ENCODE data around the gene GJA4. TPM values are rescaled to one million over a fixed set of nuclear protein-coding genes. Genes with fewer than 3 reads are reported as not detected.

Gene GJA4
- total RNA-seq, 1 experiment from 2014 or later = not detected

DNA sequence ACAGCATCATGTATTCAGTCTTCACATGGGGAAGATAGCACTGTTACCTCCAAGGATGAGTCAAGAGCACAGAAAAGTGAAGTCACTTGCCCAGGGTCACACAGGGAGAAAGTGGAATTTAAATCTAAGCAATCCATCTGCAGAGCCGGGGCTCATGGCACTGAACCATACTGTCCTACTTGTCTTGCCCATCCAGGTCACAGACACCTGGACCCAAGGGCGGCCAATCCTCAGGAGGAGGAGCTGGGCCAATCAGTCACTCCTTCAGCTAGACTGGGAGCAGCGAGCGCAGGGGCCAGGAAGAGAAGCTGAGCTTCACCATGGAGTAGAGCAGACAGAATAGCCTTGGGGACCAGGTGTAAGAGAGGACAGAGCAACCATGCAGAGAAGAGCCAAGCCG, 47.1 kb upstream of the GJA4 start:
- BruUV-seq (replicated peaks) = no TSS peak
- POLR2A ChIA-PET (ENCODE audit: low non-redundant PET) = interaction anchor here (0.6 kb wide), 1 partner anchor 9 kb away, joined by 4 read pairs; no protein-coding TSS in a partner anchor
- H3K9me3 ChIP-seq (ENCODE audit: low read depth, low read length, poor library complexity, severe bottlenecking) = no peaks in the 10 kb centered on the region
- no peak overlapping the region for H3K27ac ChIP-seq (ENCODE audit: low read depth, low read length, poor library complexity, severe bottlenecking)
- no peak for TF ChIP-seq EZH2 (IDR thresholded peaks at IDR 0.05; ENCODE audit: borderline replicate concordance, low read depth, low read length, poor library complexity, severe bottlenecking)
- TF ChIP-seq, protein P1, sequence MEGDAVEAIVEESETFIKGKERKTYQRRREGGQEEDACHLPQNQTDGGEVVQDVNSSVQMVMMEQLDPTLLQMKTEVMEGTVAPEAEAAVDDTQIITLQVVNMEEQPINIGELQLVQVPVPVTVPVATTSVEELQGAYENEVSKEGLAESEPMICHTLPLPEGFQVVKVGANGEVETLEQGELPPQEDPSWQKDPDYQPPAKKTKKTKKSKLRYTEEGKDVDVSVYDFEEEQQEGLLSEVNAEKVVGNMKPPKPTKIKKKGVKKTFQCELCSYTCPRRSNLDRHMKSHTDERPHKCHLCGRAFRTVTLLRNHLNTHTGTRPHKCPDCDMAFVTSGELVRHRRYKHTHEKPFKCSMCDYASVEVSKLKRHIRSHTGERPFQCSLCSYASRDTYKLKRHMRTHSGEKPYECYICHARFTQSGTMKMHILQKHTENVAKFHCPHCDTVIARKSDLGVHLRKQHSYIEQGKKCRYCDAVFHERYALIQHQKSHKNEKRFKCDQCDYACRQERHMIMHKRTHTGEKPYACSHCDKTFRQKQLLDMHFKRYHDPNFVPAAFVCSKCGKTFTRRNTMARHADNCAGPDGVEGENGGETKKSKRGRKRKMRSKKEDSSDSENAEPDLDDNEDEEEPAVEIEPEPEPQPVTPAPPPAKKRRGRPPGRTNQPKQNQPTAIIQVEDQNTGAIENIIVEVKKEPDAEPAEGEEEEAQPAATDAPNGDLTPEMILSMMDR (conservative IDR thresholded peaks at IDR 0.05; ENCODE audit: low read depth, low read length) = no peak
- CTCF ChIA-PET = no interaction called here
- no peaks in the 10 kb centered on the region for H3K27me3 ChIP-seq (replicated peaks; ENCODE audit: insufficient read depth, low read depth, low read length, poor library complexity)
- no peaks in the 10 kb centered on the region for H3K36me3 ChIP-seq (ENCODE audit: insufficient read depth, low read length, poor library complexity, severe bottlenecking)
- no peaks in the 10 kb centered on the region for H3K4me1 ChIP-seq (ENCODE audit: insufficient read depth, low read length, poor library complexity, severe bottlenecking)
- DNase-seq (ENCODE audit: low spot score) = no peak
- intact Hi-C loops (cut with micrococcal nuclease; ENCODE audit: unreplicated experiment) = no loop called here
- no peak overlapping the region for H3K4me3 ChIP-seq (ENCODE audit: low read depth, low read length, poor library complexity, severe bottlenecking)

DNA sequence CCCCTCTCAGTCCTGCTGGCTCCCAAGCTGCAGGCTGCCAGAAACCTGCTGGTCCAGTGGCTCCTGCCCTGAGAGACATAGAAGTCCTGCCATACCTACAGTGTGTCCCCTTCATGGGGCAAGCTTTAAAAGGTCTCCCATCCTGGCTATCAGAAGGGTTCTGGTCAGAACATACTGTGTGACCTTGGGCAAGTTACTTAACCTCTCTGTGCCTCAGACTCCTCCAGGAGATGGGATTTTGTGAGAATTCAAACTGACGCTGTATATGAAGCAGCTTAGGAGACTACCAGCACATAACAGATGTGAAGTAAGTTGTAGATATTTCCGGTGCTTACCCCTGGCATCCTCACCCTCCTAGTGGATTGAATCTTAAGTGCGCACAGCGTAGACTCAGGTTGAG, 46.7 kb upstream of the GJA4 start:
- no peak overlapping the region for H3K4me3 ChIP-seq (ENCODE audit: low read depth, low read length, poor library complexity, severe bottlenecking)
- H3K36me3 ChIP-seq (ENCODE audit: insufficient read depth, low read length, poor library complexity, severe bottlenecking) = no peaks in the 10 kb centered on the region
- ChIA-PET CTCF (no interaction called here), POLR2A (ENCODE audit: low non-redundant PET) (interaction anchor here (0.6 kb wide), 1 partner anchor 10 kb away, joined by 4 read pairs; no protein-coding TSS in a partner anchor)
- no peak for DNase-seq (ENCODE audit: low spot score)
- intact Hi-C loops (cut with micrococcal nuclease; ENCODE audit: unreplicated experiment) = no loop called here
- no peaks in the 10 kb centered on the region for H3K4me1 ChIP-seq (ENCODE audit: insufficient read depth, low read length, poor library complexity, severe bottlenecking)
- no peak for TF ChIP-seq EZH2 (IDR thresholded peaks at IDR 0.05; ENCODE audit: borderline replicate concordance, low read depth, low read length, poor library complexity, severe bottlenecking)
- TF ChIP-seq, protein P1 (conservative IDR thresholded peaks at IDR 0.05; ENCODE audit: low read depth, low read length) = no peak
- no TSS peak for BruUV-seq (replicated peaks)
- no peaks in the 10 kb centered on the region for H3K27me3 ChIP-seq (replicated peaks; ENCODE audit: insufficient read depth, low read depth, low read length, poor library complexity)
- no peaks in the 10 kb centered on the region for H3K9me3 ChIP-seq (ENCODE audit: low read depth, low read length, poor library complexity, severe bottlenecking)
- H3K27ac ChIP-seq (ENCODE audit: low read depth, low read length, poor library complexity, severe bottlenecking) = no peak overlapping the region

DNA sequence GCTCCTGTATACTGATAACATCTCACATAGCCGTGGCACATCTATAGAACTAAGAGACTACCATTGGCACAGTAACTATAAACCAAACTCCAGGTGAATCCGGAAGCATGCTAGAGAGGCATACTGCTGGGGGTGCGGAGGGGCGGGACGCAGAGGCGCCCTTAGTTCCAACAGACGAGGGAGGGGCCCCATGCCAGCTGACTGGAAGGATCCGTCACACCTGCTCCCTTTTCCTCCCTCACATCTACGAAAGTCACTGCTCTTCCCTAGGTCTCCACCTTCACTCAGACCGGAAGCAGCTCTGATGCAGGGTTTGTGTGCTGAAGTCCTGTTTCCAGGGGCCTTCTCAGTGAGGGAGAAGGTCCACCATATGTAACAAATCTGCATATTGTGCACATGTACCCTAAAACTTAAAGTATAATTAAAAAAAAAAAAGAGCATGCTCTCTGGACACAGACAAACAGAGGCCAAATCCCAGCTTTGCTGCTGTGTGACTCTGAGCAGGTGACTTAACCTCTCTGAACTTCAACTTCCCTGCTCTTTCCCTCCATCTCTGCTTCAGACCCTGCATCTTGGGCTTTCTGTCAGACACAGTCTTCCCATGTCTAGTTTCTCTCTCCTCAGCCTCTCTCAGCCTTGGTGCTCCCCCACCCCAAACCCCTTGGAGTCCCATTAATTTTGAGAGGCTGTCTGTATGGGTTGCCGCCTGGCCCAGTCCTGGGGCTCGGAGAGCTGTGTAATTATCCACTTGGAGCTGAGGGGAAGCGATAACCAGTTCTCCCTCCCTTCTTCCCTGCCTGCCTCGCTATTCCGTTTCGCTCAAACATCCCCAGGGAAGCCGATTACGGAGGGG, 45.8 kb upstream of the GJA4 start:
- no peaks in the 10 kb centered on the region for H3K9me3 ChIP-seq (ENCODE audit: low read depth, low read length, poor library complexity, severe bottlenecking)
- no peak overlapping the region for H3K27ac ChIP-seq (ENCODE audit: low read depth, low read length, poor library complexity, severe bottlenecking)
- no peaks in the 10 kb centered on the region for H3K27me3 ChIP-seq (replicated peaks; ENCODE audit: insufficient read depth, low read depth, low read length, poor library complexity)
- ChIA-PET POLR2A (ENCODE audit: low non-redundant PET) (no interaction called here), CTCF (no interaction called here)
- no peak for DNase-seq (ENCODE audit: low spot score)
- no peaks in the 10 kb centered on the region for H3K36me3 ChIP-seq (ENCODE audit: insufficient read depth, low read length, poor library complexity, severe bottlenecking)
- BruUV-seq (replicated peaks) = no TSS peak
- H3K4me1 ChIP-seq (ENCODE audit: insufficient read depth, low read length, poor library complexity, severe bottlenecking) = no peaks in the 10 kb centered on the region
- no peak for TF ChIP-seq EZH2 (IDR thresholded peaks at IDR 0.05; ENCODE audit: borderline replicate concordance, low read depth, low read length, poor library complexity, severe bottlenecking)
- TF ChIP-seq, protein P1 (conservative IDR thresholded peaks at IDR 0.05; ENCODE audit: low read depth, low read length) = no peak
- no peak overlapping the region for H3K4me3 ChIP-seq (ENCODE audit: low read depth, low read length, poor library complexity, severe bottlenecking)
- intact Hi-C loops (cut with micrococcal nuclease; ENCODE audit: unreplicated experiment) = no loop called here

Measured in A673 (cell line).